GM12892 (cell line): Measurements from ENCODE around the gene GRM7.

Experiments used
- POLR2AphosphoS5 ChIP-seq: IDR thresholded peaks from 2 replicates; pipeline ENCODE4 v1.6.1; 2011; ENCODE audit warnings: low read depth, low read length, control low read depth
- TAF1 ChIP-seq: IDR thresholded peaks from 2 replicates; pipeline ENCODE4 v1.6.1; 2011; ENCODE audit warnings: low read depth, mild to moderate bottlenecking, control low read depth, low read length, borderline replicate concordance

DNA sequence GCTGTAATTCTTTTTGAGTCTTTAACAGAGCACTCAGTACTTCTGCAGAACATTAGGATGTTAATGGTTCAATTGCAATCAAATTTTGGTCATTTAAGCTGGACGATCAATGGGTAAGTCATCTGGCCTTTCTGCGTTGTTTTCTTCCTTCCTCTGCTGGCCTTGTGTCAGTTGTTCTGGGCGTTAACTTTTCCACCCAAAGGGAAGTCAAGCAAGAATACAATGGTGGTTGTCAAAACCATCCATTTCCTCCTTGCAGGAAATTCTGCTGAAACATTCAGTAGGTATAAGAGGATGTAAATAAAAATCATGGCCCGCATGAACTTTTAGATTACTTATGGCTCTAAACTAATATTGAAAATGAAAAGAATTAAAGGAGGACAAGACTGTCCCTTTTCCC is 584.0 kb downstream of the GRM7 start:
- no peak for TF ChIP-seq TAF1
- no peak for TF ChIP-seq POLR2AphosphoS5
